Naive thymus-derived CD4-positive, alpha-beta T cell (primary cell): ENCODE measurements around the gene PSMC3IP. TPM values are rescaled to one million over a fixed set of nuclear protein-coding genes. Genes with fewer than 3 reads are reported as not detected.
"Not testable (repeated sequence)": the region's sequence is repeated elsewhere in the genome, so short reads cannot be mapped to it uniquely, and the experiment has no call there.

Experiments
- ATAC-seq: fragments of 150-1000 bp; cut with Tn5 transposase; 2 replicates; pipeline ENCODE4 v1.10.0; 2021; ENCODE audit warnings: mild to moderate bottlenecking, moderate library complexity
- CTCF ChIA-PET: fragments of 350-600 bp; sonication (Branson Sonifier 250); formaldehyde crosslinking; loops from one replicate; lab custom pipeline; 2021; ENCODE audit warnings: antibody characterized with exemption; lab: Charles Lee
- POLR2A ChIA-PET: fragments of 350-600 bp; sonication (Branson Sonifier 250); formaldehyde crosslinking; loops from one replicate; lab custom pipeline; 2021; ENCODE audit warnings: antibody characterized with exemption, inconsistent platforms; lab: Charles Lee
- DNase-seq, 9 donors: peaks; one replicate each; pipeline versions ENCODE4 v3.0.0 to v3.0.0-alpha.2; 2020 to 2022; ENCODE audit warnings: mixed read lengths in 1 of 9
- H3K27ac ChIP-seq: one replicate; pipeline ENCODE4 v1.7.0; 2013; ENCODE audit warnings: mild to moderate bottlenecking, low read depth, low read length, moderate library complexity
- H3K27me3 ChIP-seq, 2 donors: one replicate each; pipeline ENCODE4 v1.7.0; 2013; ENCODE audit warnings: low read length in 2 of 2, mild to moderate bottlenecking in 2 of 2, moderate library complexity in 2 of 2; ENCODE audit not compliant: control insufficient read depth in 2 of 2, insufficient read depth in 2 of 2
- H3K36me3 ChIP-seq, 3 experiments: 1 replicate in 2 of 3; 2 replicates in 1 of 3; pipeline ENCODE4 v1.7.0; 2013; ENCODE audit warnings: low read length in 3 of 3, mild to moderate bottlenecking in 3 of 3, moderate library complexity in 1 of 3; ENCODE audit not compliant: insufficient read depth in 3 of 3, control insufficient read depth in 2 of 3
- H3K4me1 ChIP-seq, 2 donors: one replicate each; pipeline ENCODE4 v1.7.0; 2013; ENCODE audit warnings: low read length in 2 of 2, mild to moderate bottlenecking in 2 of 2, moderate library complexity in 1 of 2; ENCODE audit not compliant: control insufficient read depth in 2 of 2, insufficient read depth in 2 of 2
- H3K4me3 ChIP-seq: 2 replicates; pipeline ENCODE4 v1.7.0; 2013; ENCODE audit warnings: mild to moderate bottlenecking, low read length
- H3K9me3 ChIP-seq, 3 experiments: 1 replicate in 2 of 3; 2 replicates in 1 of 3; pipeline ENCODE4 v1.7.0; 2013; ENCODE audit warnings: low read length in 3 of 3; ENCODE audit not compliant: control insufficient read depth in 2 of 3
- H3K27ac Mint-ChIP-seq, 9 donors: one replicate each; pipeline ENCODE4 v1.8.0; 2020 to 2022; ENCODE audit warnings: mixed read lengths in 9 of 9, mild to moderate bottlenecking in 8 of 9, moderate library complexity in 5 of 9, inconsistent platforms in 2 of 9
- H3K27me3 Mint-ChIP-seq, 5 donors: one replicate each; pipeline ENCODE4 v1.8.0; 2021 to 2022; ENCODE audit warnings: mixed read lengths in 5 of 5, mild to moderate bottlenecking in 1 of 5
- H3K36me3 Mint-ChIP-seq, 5 donors: one replicate each; pipeline ENCODE4 v1.8.0; 2020 to 2022; ENCODE audit warnings: mixed read lengths in 5 of 5, mild to moderate bottlenecking in 3 of 5, inconsistent platforms in 1 of 5
- H3K4me1 Mint-ChIP-seq, 7 donors: one replicate each; pipeline ENCODE4 v1.8.0; 2020 to 2022; ENCODE audit warnings: mixed read lengths in 7 of 7, mild to moderate bottlenecking in 3 of 7, inconsistent platforms in 1 of 7
- H3K4me3 Mint-ChIP-seq, 10 donors: one replicate each; pipeline ENCODE4 v1.8.0; 2020 to 2022; ENCODE audit warnings: mild to moderate bottlenecking in 10 of 10, mixed read lengths in 10 of 10, moderate library complexity in 6 of 10, inconsistent platforms in 2 of 10
- H3K9me3 Mint-ChIP-seq, 11 donors: one replicate each; pipeline ENCODE4 v1.8.0; 2020 to 2022; ENCODE audit warnings: mixed read lengths in 11 of 11, mild to moderate bottlenecking in 4 of 11, inconsistent platforms in 1 of 11, moderate library complexity in 1 of 11
- intact Hi-C, 2 donors: fragments of 100-400 bp; cut with micrococcal nuclease; formaldehyde crosslinking; loops; one replicate each; pipeline ENCODE4 v1.15.1; 2023
- polyA plus RNA-seq, 2 donors: library from polyadenylated mRNA; unstranded; fragments of 300-500 nt; fragmentation: Illumina TruSeq; gene quantifications; one replicate each; pipeline ENCODE4 v1.2.3, GENCODE V29; 2021
- total RNA-seq, 6 experiments: library from RNA in 5 of 6; stranded (reverse) in 5 of 6; gene quantifications; 1 replicate in 5 of 6; 2 replicates in 1 of 6; pipeline ENCODE4 v1.2.3 and lab custom pipeline; 2021 to 2026

Gene PSMC3IP
- total and polyA plus RNA-seq, 7 experiments from 2014 or later: 1.3 to 14.0 (median 3.5) TPM

GRCh38 chr17:42562388-42563142, 15.0 kb downstream of the PSMC3IP start:
- Mint-ChIP-seq H3K36me3 (peaks cover 0 to 16% (median under 1%) of the 10 kb centered on the region in 5 donors), H3K27ac (peak overlapping the region; percentile 89 to 95 (median 92)), H3K9me3 (peaks cover 0 to 4% (median 0%) of the 10 kb centered on the region in 11 donors), H3K27me3 (peaks cover 0 to 3% (median 0%) of the 10 kb centered on the region in 5 donors), H3K4me3 (peak overlapping the region; percentile 90 to 95 (median 91)), H3K4me1 (peaks cover 17 to 42% (median 34%) of the 10 kb centered on the region in 7 donors)
- intact Hi-C loops: loop anchor here (1.0 to 2.0 kb wide), 7 partner anchors 8 to 545 kb away; partner anchors contain the start of genes RETREG3 (in 2 of the 2), TUBG1 (in 2 of the 2), DNAJC7 (in 1 of the 2) and NAGLU (in 1 of the 2)
- POLR2A ChIA-PET: interaction anchor here (0.6 to 5.8 kb wide), 4 partner anchors 10 to 152 kb away, joined by 4 to 19 read pairs (median 6); partner anchors contain the start of genes NAGLU and PSMC3IP
- Histone ChIP-seq H3K4me3 (peak overlapping the region; percentile 95), H3K27ac (peak overlapping the region; percentile 84), H3K36me3 (peaks cover 0 to 43% (median 21%) of the 10 kb centered on the region in 3 experiments), H3K9me3 (no peaks in the 10 kb centered on the region), H3K4me1 (peaks cover 25 to 28% of the 10 kb centered on the region in 2 donors), H3K27me3 (no peaks in the 10 kb centered on the region)
- ATAC-seq: peak; percentile 6
- CTCF ChIA-PET: no interaction called here
- peak in 1 of 9 donors; percentile 34 for DNase-seq

- intact Hi-C loops: loop anchor here (1.0 to 2.0 kb wide), 7 partner anchors 8 to 545 kb away; partner anchors contain the start of genes RETREG3 (in 2 of the 2), TUBG1 (in 2 of the 2), DNAJC7 (in 1 of the 2) and NAGLU (in 1 of the 2)
- H3K9me3 ChIP-seq: no peaks in the 10 kb centered on the region
- peak within 1 kb of the TSS; percentile 84 for H3K27ac ChIP-seq
- peak within 1 kb of the TSS; percentile 89 to 95 (median 92) for H3K27ac Mint-ChIP-seq
- peaks cover 19 to 43% (median 33%) of the 10 kb centered on the region in 7 donors for H3K4me1 Mint-ChIP-seq
- peaks cover 0 to 4% (median 0%) of the 10 kb centered on the region in 11 donors for H3K9me3 Mint-ChIP-seq
- CTCF ChIA-PET: no interaction called here
- POLR2A ChIA-PET: interaction anchor here (0.6 to 1.9 kb wide), 3 partner anchors 11 to 72 kb away, joined by 3 to 7 read pairs (median 4); partner anchors contain the start of gene PSMC3IP
- peaks cover 0 to 3% (median 0%) of the 10 kb centered on the region in 5 donors for H3K27me3 Mint-ChIP-seq
- H3K4me3 Mint-ChIP-seq: peak within 1 kb of the TSS; percentile 90 to 95 (median 91)
- H3K27me3 ChIP-seq: no peaks in the 10 kb centered on the region
- peaks cover 0 to 12% (median 0%) of the 10 kb centered on the region in 5 donors for H3K36me3 Mint-ChIP-seq
- ATAC-seq (peak; percentile 81), DNase-seq (peak; percentile 77 to 93 (median 89))
- H3K4me3 ChIP-seq: peak within 1 kb of the TSS; percentile 95
- peaks cover 0 to 38% (median 21%) of the 10 kb centered on the region in 3 experiments for H3K36me3 ChIP-seq
- peaks cover 24 to 25% of the 10 kb centered on the region in 2 donors for H3K4me1 ChIP-seq
These were observed 15.6 kb downstream of the PSMC3IP start, which contains the start of gene COASY for GRCh38 chr17:42561897-42562387. Gene COASY, plus strand, starts transcription at chr17:42562148. Its CDS starts 475 bp downstream, at chr17:42562623.

GRCh38 chr17:42560246-42560645, 17.3 kb downstream of the PSMC3IP start:
- Histone ChIP-seq H3K9me3 (no peaks in the 10 kb centered on the region), H3K4me3 (no peak overlapping the region), H3K27me3 (no peaks in the 10 kb centered on the region), H3K27ac (no peak overlapping the region), H3K4me1 (peaks cover 20 to 25% of the 10 kb centered on the region in 2 donors), H3K36me3 (peaks cover 0 to 27% (median 12%) of the 10 kb centered on the region in 3 experiments)
- intact Hi-C loops: no loop called here
- ChIA-PET CTCF (no interaction called here), POLR2A (no interaction called here)
- H3K27ac Mint-ChIP-seq: peak overlapping the region in 2 of 9 donors; percentile 59 to 78
- no peak for DNase-seq
- peak overlapping the region in 5 of 10 donors; percentile 30 to 80 (median 56) for H3K4me3 Mint-ChIP-seq
- peaks cover 16 to 44% (median 35%) of the 10 kb centered on the region in 7 donors for H3K4me1 Mint-ChIP-seq
- ATAC-seq: no peak
- H3K36me3 Mint-ChIP-seq: peaks cover 0 to 8% (median 0%) of the 10 kb centered on the region in 5 donors
- H3K9me3 Mint-ChIP-seq: peaks cover 0 to 4% (median 0%) of the 10 kb centered on the region in 11 donors
- H3K27me3 Mint-ChIP-seq: peaks cover 0 to 3% (median 0%) of the 10 kb centered on the region in 5 donors

GRCh38 chr17:42559075-42559474, 18.5 kb downstream of the PSMC3IP start:
- CTCF ChIA-PET: interaction anchor here (0.6 kb wide), 1 partner anchor 566 kb away, joined by 6 read pairs; no protein-coding TSS in a partner anchor
- POLR2A ChIA-PET: interaction anchor here (0.6 kb wide), 1 partner anchor 16 kb away, joined by 3 read pairs; no protein-coding TSS in a partner anchor
- Histone ChIP-seq H3K9me3 (no peaks in the 10 kb centered on the region), H3K4me1 (peaks cover 25 to 27% of the 10 kb centered on the region in 2 donors), H3K27ac (no peak overlapping the region), H3K4me3 (no peak overlapping the region), H3K27me3 (no peaks in the 10 kb centered on the region), H3K36me3 (peaks cover 0 to 15% (median 0%) of the 10 kb centered on the region in 3 experiments)
- ATAC-seq: no peak
- peaks cover 0 to 4% (median 0%) of the 10 kb centered on the region in 11 donors for H3K9me3 Mint-ChIP-seq
- no peak for DNase-seq
- intact Hi-C loops: no loop called here
- peaks cover 0 to 3% (median 0%) of the 10 kb centered on the region in 5 donors for H3K27me3 Mint-ChIP-seq
- no peak overlapping the region for H3K27ac Mint-ChIP-seq
- H3K4me3 Mint-ChIP-seq: no peak overlapping the region
- H3K36me3 Mint-ChIP-seq: peaks cover 0 to 10% (median 0%) of the 10 kb centered on the region in 5 donors
- H3K4me1 Mint-ChIP-seq: peaks cover 16 to 48% (median 39%) of the 10 kb centered on the region in 7 donors

- H3K36me3 Mint-ChIP-seq, H3K9me3 ChIP-seq, H3K27me3 ChIP-seq, ATAC-seq, DNase-seq, H3K4me3 ChIP-seq, H3K27ac ChIP-seq, H3K9me3 Mint-ChIP-seq, H3K27me3 Mint-ChIP-seq, H3K36me3 ChIP-seq, CTCF ChIA-PET: not testable (repeated sequence)
- Mint-ChIP-seq H3K27ac (peak overlapping the region in 5 of 9 donors; percentile 33 to 94 (median 85)), H3K4me3 (peak overlapping the region in 6 of 10 donors; percentile 49 to 92 (median 87)), H3K4me1 (peaks cover 6 to 42% (median 23%) of the 10 kb centered on the region in 7 donors)
- intact Hi-C loops: loop anchor here in 1 of 2 donors (2.0 kb wide), 3 partner anchors 19 to 53 kb away; partner anchors contain the start of genes NAGLU, PSMC3IP, RETREG3 and TUBG1
- peaks cover 14 to 15% of the 10 kb centered on the region in 2 donors for H3K4me1 ChIP-seq
- POLR2A ChIA-PET: interaction anchor here (1.3 kb wide), 1 partner anchor 9 kb away, joined by 4 read pairs; no protein-coding TSS in a partner anchor
These were observed 21.4 kb downstream of the PSMC3IP start for GRCh38 chr17:42555961-42556617.
